Left ventricle myocardium inferior (tissue), 1 donor: Measurements from ENCODE around the gene KNDC1. TPM values are rescaled to one million over a fixed set of nuclear protein-coding genes. Genes with fewer than 3 reads are reported as not detected.
A peak's percentile ranks its signal among the peaks of the same experiment; 100 is the strongest.

ENCODE experiments used
- DNase-seq: peaks from one replicate; pipeline ENCODE4 v3.0.0-alpha.2; 2020
- H3K27ac ChIP-seq: fragments of 200-600 bp; replicated peaks from 2 replicates; pipeline ENCODE4 v1.8.0; 2021
- H3K27me3 ChIP-seq: fragments of 200-600 bp; 2 replicates; pipeline ENCODE4 v1.8.0; 2021; ENCODE audit warnings: low read depth
- H3K36me3 ChIP-seq: fragments of 200-600 bp; 2 replicates; pipeline ENCODE4 v1.8.0; 2021
- H3K4me1 ChIP-seq: fragments of 200-600 bp; 2 replicates; pipeline ENCODE4 v1.8.0; 2021
- H3K4me3 ChIP-seq: fragments of 200-600 bp; 2 replicates; pipeline ENCODE4 v1.8.0; 2021; ENCODE audit warnings: mild to moderate bottlenecking, moderate library complexity
- H3K9me3 ChIP-seq: fragments of 200-600 bp; replicated peaks from 2 replicates; pipeline ENCODE4 v1.8.0; 2021
- CTCF ChIP-seq: fragments of 200-600 bp; IDR thresholded peaks from 2 replicates; pipeline ENCODE4 v1.8.0; 2021; ENCODE audit warnings: antibody characterized with exemption, mild to moderate bottlenecking, borderline replicate concordance
- intact Hi-C: fragments of 100-400 bp; cut with micrococcal nuclease; formaldehyde crosslinking; loops from one replicate; pipeline ENCODE4 v1.11.0; 2022
- total RNA-seq: library from RNA; stranded (reverse); fragmentation: NEBNext Ultra II Directional; extraction: Animal tissue kit (Norgen Biotek cat#: 25700); gene quantifications from one replicate; pipeline ENCODE4 v1.2.1, GENCODE V29; 2021
- donor health status: DM: no; HTN: yes; CAD: no; lungs with severe emphysema.

The KNDC1 gene
- total RNA-seq, 1 donor from 2014 or later = 0.11 TPM

DNA sequence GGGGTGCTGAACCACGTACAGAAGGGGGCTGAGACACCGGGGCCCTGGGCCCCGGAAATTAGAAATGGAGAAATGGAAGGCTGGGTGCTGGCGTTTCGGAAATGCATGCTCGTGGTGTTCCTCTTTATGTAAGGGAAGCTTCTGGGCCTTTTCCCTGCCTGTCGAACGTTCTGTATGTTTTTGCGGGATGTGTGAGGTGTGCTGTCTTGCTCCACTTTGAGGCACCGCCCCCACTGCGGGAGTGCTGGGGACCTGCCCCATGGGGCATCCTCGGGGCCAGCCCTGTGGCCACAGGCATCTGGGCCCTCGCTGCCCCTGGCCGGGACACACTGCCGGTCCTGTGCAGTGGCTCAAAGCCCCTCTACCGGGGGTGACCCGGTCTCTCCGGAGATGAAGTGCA is 75.9 kb downstream of the KNDC1 start:
- H3K27me3 ChIP-seq = peaks cover 99% of the 10 kb centered on the region
- no peak for TF ChIP-seq CTCF
- H3K27ac ChIP-seq = no peak overlapping the region
- no peak for DNase-seq
- peaks cover 20% of the 10 kb centered on the region for H3K4me1 ChIP-seq
- no peaks in the 10 kb centered on the region for H3K36me3 ChIP-seq
- peak overlapping the region; percentile 43 for H3K4me3 ChIP-seq
- intact Hi-C loops = no loop called here
- no peaks in the 10 kb centered on the region for H3K9me3 ChIP-seq

DNA sequence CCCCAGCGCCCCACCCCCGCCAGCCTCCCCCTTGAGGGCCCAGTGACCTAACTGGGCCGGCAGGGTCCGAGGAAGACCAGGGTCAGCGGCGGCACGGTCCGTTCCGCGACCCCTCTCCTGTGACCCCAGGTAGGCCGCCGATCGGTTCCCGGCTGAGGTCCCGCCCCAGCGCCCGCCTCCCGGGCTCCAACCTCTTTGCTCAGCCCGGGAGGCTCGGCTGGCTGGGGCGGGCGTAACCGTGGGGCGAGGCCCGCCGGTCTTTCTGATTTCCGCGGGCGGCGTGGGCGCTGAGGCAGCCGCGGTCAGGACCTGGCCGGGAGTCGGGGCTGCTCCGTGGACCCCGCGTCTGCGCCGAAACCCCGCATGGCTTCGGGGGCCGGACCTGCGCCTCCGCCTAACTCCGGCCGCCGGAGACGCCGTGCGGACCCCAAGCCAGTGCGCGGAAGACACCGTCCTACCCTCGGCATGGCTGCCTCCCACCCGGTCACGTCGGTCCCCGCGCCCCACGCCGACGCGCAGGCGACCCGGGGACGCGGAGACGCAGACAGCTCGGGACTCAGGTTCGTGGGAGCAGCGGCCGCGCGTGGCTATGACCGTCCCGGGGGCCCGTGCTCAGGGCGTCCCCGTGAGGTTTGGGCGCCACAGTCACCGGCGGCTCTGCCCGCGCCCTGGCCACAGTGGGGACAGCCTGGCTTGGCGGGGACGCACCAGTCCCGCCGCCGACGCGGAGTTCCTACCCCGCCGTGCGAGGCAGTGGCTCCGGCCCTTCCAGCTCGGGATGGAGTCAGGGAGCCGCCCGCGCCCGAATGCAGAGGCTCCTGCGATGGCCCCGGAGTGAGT is 76.6 kb downstream of the KNDC1 start:
- intact Hi-C loops = no loop called here
- Histone ChIP-seq H3K4me3 (peak overlapping the region; percentile 43), H3K27me3 (peaks cover 99% of the 10 kb centered on the region), H3K9me3 (no peaks in the 10 kb centered on the region), H3K27ac (no peak overlapping the region), H3K36me3 (no peaks in the 10 kb centered on the region), H3K4me1 (peaks cover 20% of the 10 kb centered on the region)
- no peak for TF ChIP-seq CTCF
- no peak for DNase-seq

GRCh38 chr10:133237241-133237587 is 77.2 kb downstream of the KNDC1 start:
- Histone ChIP-seq H3K27me3 (peaks cover 99% of the 10 kb centered on the region), H3K4me1 (peaks cover 20% of the 10 kb centered on the region), H3K9me3 (no peaks in the 10 kb centered on the region), H3K4me3 (peak overlapping the region; percentile 43), H3K36me3 (no peaks in the 10 kb centered on the region), H3K27ac (no peak overlapping the region)
- intact Hi-C loops = no loop called here
- no peak for TF ChIP-seq CTCF
- DNase-seq = no peak

- intact Hi-C loops = no loop called here
- peak within 1 kb of the TSS; percentile 43 for H3K4me3 ChIP-seq
- no peak for DNase-seq
- TF ChIP-seq CTCF = no peak
- H3K4me1 ChIP-seq = peaks cover 20% of the 10 kb centered on the region
- H3K27me3 ChIP-seq = peaks cover 99% of the 10 kb centered on the region
- no peaks in the 10 kb centered on the region for H3K9me3 ChIP-seq
- H3K27ac ChIP-seq = no peak within 1 kb of the TSS
- no peaks in the 10 kb centered on the region for H3K36me3 ChIP-seq
Measured at GRCh38 chr10:133237588-133238465, 77.8 kb downstream of the KNDC1 start, which contains the start of gene VENTX. Gene VENTX, plus strand, starts transcription at chr10:133237855. Its CDS starts 60 bp downstream, at chr10:133237915.

- Histone ChIP-seq H3K4me1 (peaks cover 20% of the 10 kb centered on the region), H3K4me3 (no peak overlapping the region), H3K27me3 (peaks cover 99% of the 10 kb centered on the region), H3K27ac (no peak overlapping the region), H3K9me3 (no peaks in the 10 kb centered on the region), H3K36me3 (no peaks in the 10 kb centered on the region)
- intact Hi-C loops = no loop called here
- DNase-seq = no peak
- TF ChIP-seq CTCF = no peak
Measured at GRCh38 chr10:133238466-133238804, 78.4 kb downstream of the KNDC1 start.
